ENCODE measurements around the gene AMPD3. TPM values are rescaled to one million over a fixed set of nuclear protein-coding genes. Genes with fewer than 3 reads are reported as not detected.
A peak's percentile ranks its signal among the peaks of the same experiment; 100 is the strongest.

The AMPD3 gene
- total and polyA plus RNA-seq, 9 donors, result 2.0 to 9.3 (median 6.8) TPM

DNA sequence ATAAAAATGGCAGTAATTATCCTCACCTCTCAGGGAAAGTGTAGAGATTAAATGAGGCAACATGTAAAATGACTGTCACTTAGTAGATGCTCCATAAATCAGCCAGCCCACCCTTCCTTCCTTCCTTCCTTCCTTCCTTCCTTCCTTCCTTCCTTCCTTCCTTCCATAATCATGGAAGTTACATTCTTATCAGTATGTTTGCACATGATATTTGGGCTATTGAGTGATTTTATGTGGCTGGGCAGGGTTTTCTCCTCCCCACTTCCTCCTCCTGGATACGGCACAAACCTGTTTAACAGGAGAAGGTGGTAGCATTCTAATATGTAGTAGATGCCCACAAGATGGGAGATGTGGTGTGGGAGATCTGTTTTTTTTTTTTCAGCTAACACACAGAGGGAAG is 101.5 kb downstream of the AMPD3 start:
- TF ChIP-seq, protein P1, sequence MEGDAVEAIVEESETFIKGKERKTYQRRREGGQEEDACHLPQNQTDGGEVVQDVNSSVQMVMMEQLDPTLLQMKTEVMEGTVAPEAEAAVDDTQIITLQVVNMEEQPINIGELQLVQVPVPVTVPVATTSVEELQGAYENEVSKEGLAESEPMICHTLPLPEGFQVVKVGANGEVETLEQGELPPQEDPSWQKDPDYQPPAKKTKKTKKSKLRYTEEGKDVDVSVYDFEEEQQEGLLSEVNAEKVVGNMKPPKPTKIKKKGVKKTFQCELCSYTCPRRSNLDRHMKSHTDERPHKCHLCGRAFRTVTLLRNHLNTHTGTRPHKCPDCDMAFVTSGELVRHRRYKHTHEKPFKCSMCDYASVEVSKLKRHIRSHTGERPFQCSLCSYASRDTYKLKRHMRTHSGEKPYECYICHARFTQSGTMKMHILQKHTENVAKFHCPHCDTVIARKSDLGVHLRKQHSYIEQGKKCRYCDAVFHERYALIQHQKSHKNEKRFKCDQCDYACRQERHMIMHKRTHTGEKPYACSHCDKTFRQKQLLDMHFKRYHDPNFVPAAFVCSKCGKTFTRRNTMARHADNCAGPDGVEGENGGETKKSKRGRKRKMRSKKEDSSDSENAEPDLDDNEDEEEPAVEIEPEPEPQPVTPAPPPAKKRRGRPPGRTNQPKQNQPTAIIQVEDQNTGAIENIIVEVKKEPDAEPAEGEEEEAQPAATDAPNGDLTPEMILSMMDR (IDR thresholded peaks at IDR 0.05), result no peak
- TF ChIP-seq POLR2A (IDR thresholded peaks at IDR 0.05), result no peak
- TF ChIP-seq EP300 (IDR thresholded peaks at IDR 0.05), result no peak
- Histone ChIP-seq H3K4me1 (ENCODE audit: insufficient read depth) (no peaks in the 10 kb centered on the region), H3K9me3 (no peaks in the 10 kb centered on the region), H3K27ac (no peak overlapping the region), H3K27me3 (no peaks in the 10 kb centered on the region), H3K4me3 (no peak overlapping the region), H3K36me3 (no peaks in the 10 kb centered on the region)
- no peak for DNase-seq
- intact Hi-C loops (cut with DNase I), result no loop called here
- 76 to 91% (median 81%) methylated on average over 1 of the region's 1 CpG for WGBS, 3 donors

MicroRNAs encoded within 50 kb of the gene (microRNA counts, 767-probe panel; counts per million panel counts)
- microRNA hsa-miR-4485, result 530 counts per million, percentile 78 among the panel's probes with 10 or more counts

Other genes with a start within 250 kb of the AMPD3 start
- 10 to 100 TPM; 46.7 to 77.5 (median 52.6) TPM for gene SBF2, start 161.0 kb upstream of the AMPD3 start, total RNA-seq
- gene SBF2, start 161.0 kb upstream of the AMPD3 start, polyA plus RNA-seq, result 10 to 100 TPM; 27.4 to 32.0 TPM
- gene ADM, start 150.2 kb upstream of the AMPD3 start, total RNA-seq, result 10 to 100 TPM in 5 of 7 donors, 1 to 10 TPM in 2; 8.2 to 83.8 (median 17.5) TPM
- gene ADM, start 150.2 kb upstream of the AMPD3 start, polyA plus RNA-seq, result 10 to 100 TPM; 33.2 to 47.2 TPM
- 10 to 100 TPM; 11.2 to 30.0 (median 16.6) TPM for gene RNF141, start 85.9 kb downstream of the AMPD3 start, total RNA-seq
- 10 to 100 TPM in 1 of 2 donors, 1 to 10 TPM in 1; 8.1 to 23.1 TPM for gene RNF141, start 85.9 kb downstream of the AMPD3 start, polyA plus RNA-seq
- gene LYVE1, start 113.4 kb downstream of the AMPD3 start, total RNA-seq, result 10 to 100 TPM; 19.0 to 49.9 (median 34.5) TPM
- gene LYVE1, start 113.4 kb downstream of the AMPD3 start, polyA plus RNA-seq, result 100 to 1,000 TPM in 1 of 2 donors, 10 to 100 TPM in 1; 22.9 to 159 TPM
- gene IRAG1, start 238.5 kb downstream of the AMPD3 start, total RNA-seq, result 10 to 100 TPM in 6 of 7 donors, 1 to 10 TPM in 1; 5.8 to 89.5 (median 29.8) TPM
- 10 to 100 TPM; 16.3 to 70.6 TPM for gene IRAG1, start 238.5 kb downstream of the AMPD3 start, polyA plus RNA-seq

Data from ovary (tissue), 9 donors.